ENCODE measurements around the gene USP10.

Gene USP10

DNA sequence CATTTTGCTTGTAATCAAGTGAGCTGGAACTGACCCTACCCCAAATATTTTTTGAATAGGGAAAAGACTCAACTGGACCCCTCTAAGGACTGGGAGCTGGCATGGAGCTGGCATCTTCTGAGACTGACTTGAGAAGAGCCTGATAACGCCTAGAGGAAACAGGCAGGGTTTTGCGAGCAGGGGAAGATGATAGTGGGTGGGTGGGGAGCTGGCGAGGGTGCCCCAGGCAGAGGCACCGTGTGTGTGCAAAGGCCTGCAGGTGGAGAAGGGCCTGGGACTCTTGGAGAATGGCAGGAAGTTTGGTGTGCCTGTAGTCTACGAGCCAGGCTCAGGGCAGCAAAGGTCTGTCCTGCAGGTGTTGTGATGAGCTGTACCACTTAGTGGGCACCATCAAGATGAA, 124.1 kb downstream of the USP10 start:
- Histone ChIP-seq H2AFZ (ENCODE audit: insufficient read depth, low read length, poor library complexity) (no peak overlapping the region), H3K9ac (ENCODE audit: low read length) (no peak overlapping the region), H3K4me1 (ENCODE audit: control insufficient read depth in 1 of 2, insufficient read depth in 2 of 2, low read length in 2 of 2) (peaks cover 43 to 51% of the 10 kb centered on the region in 2 experiments), H3K27me3 (ENCODE audit: insufficient read depth, low read length) (no peaks in the 10 kb centered on the region), H3K23ac (ENCODE audit: low read length) (no peak overlapping the region), H3K18ac (ENCODE audit: low read length) (no peak overlapping the region), H3K79me2 (ENCODE audit: control insufficient read depth, insufficient read depth, low read length, poor library complexity) (peaks cover 17% of the 10 kb centered on the region), H3K27ac (ENCODE audit: low read depth, low read length) (no peak overlapping the region), H2AK5ac (ENCODE audit: low read length) (no peak overlapping the region), H3K4me3 (ENCODE audit: low read depth, low read length) (no peak overlapping the region), H4K91ac (ENCODE audit: low read depth, low read length) (no peak overlapping the region), H3K4me2 (ENCODE audit: low read length) (no peak overlapping the region), H3K36me3 (ENCODE audit: control insufficient read depth in 1 of 2, insufficient read depth in 2 of 2, low read length in 2 of 2) (peaks cover 13 to 14% of the 10 kb centered on the region in 2 experiments), H4K8ac (ENCODE audit: low read depth, low read length) (no peak overlapping the region), H2BK12ac (ENCODE audit: low read length) (no peak overlapping the region), H3K14ac (ENCODE audit: low read length) (no peak overlapping the region), H2BK5ac (ENCODE audit: low read depth, low read length, poor library complexity) (no peak overlapping the region), H3K9me3 (ENCODE audit: insufficient read depth, low read depth, low read length) (no peaks in the 10 kb centered on the region), H3K4ac (ENCODE audit: low read depth, low read length) (no peak overlapping the region), H4K12ac (ENCODE audit: low read depth, low read length) (no peak overlapping the region), H2BK120ac (ENCODE audit: insufficient read depth, low read length, poor library complexity) (no peak overlapping the region), H3K79me1 (ENCODE audit: low read length) (peaks cover 40% of the 10 kb centered on the region)
- no CpG with 5 or more reads among the region's 5 CpGs for WGBS (ENCODE audit: extremely low coverage, insufficient coverage, insufficient read length)
- DNase-seq, result no peak

DNA sequence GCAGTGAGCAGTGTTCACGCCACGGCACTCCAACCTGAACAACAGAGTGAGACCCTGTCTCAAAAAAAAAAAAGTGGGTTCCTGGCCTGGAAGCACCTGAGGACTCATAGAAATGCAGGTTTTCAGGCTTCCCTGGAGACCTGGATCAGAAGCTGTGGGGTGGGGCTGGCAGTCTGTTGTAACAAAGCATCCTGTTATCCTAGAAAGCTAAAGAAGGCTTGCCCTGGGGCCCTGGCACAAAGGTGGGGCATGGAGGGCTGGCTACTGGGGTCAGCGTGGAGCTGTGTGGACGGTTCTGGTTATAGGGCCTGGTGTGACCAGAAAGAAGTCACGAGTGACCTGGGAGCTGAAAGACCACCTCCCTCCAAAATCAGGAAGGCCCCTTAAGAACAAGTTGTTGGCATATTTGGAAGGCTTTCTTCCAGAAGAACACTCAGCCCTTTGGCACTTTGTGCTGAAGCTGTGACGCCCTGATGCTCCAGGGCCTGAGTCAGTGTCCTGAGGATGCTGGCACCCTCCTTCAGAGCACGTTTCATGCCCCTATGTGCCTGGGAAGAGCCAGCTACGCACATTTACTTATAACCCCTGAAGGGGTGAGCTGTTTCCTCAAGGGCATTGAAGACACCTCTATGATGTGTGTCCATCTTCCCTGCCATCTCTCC, 126.2 kb downstream of the USP10 start:
- no CpG with 5 or more reads among the region's 8 CpGs for WGBS (ENCODE audit: extremely low coverage, insufficient coverage, insufficient read length)
- H4K8ac ChIP-seq (ENCODE audit: low read depth, low read length), result peak overlapping the region; percentile 63
- peak overlapping the region; percentile 72 for H3K14ac ChIP-seq (ENCODE audit: low read length)
- H4K12ac ChIP-seq (ENCODE audit: low read depth, low read length), result no peak overlapping the region
- peak; percentile 98 to 99 for DNase-seq
- peaks cover 15% of the 10 kb centered on the region for H3K79me2 ChIP-seq (ENCODE audit: control insufficient read depth, insufficient read depth, low read length, poor library complexity)
- peak overlapping the region; percentile 93 for H3K27ac ChIP-seq (ENCODE audit: low read depth, low read length)
- H2AK5ac ChIP-seq (ENCODE audit: low read length), result peak overlapping the region; percentile 31
- peak overlapping the region; percentile 81 for H2BK12ac ChIP-seq (ENCODE audit: low read length)
- no peak overlapping the region for H3K4me3 ChIP-seq (ENCODE audit: low read depth, low read length)
- H2AFZ ChIP-seq (ENCODE audit: insufficient read depth, low read length, poor library complexity), result no peak overlapping the region
- H3K18ac ChIP-seq (ENCODE audit: low read length), result peak overlapping the region; percentile 27
- H3K9me3 ChIP-seq (ENCODE audit: insufficient read depth, low read depth, low read length), result no peaks in the 10 kb centered on the region
- H4K91ac ChIP-seq (ENCODE audit: low read depth, low read length), result peak overlapping the region; percentile 67
- H3K9ac ChIP-seq (ENCODE audit: low read length), result no peak overlapping the region
- peaks cover 25 to 28% of the 10 kb centered on the region in 2 experiments for H3K36me3 ChIP-seq (ENCODE audit: control insufficient read depth in 1 of 2, insufficient read depth in 2 of 2, low read length in 2 of 2)
- peak overlapping the region; percentile 37 for H2BK120ac ChIP-seq (ENCODE audit: insufficient read depth, low read length, poor library complexity)
- peaks cover 39% of the 10 kb centered on the region for H3K79me1 ChIP-seq (ENCODE audit: low read length)
- H3K27me3 ChIP-seq (ENCODE audit: insufficient read depth, low read length), result no peaks in the 10 kb centered on the region
- peak overlapping the region; percentile 18 for H3K4me2 ChIP-seq (ENCODE audit: low read length)
- H2BK5ac ChIP-seq (ENCODE audit: low read depth, low read length, poor library complexity), result peak overlapping the region; percentile 54
- peaks cover 43 to 45% of the 10 kb centered on the region in 2 experiments for H3K4me1 ChIP-seq (ENCODE audit: control insufficient read depth in 1 of 2, insufficient read depth in 2 of 2, low read length in 2 of 2)
- H3K4ac ChIP-seq (ENCODE audit: low read depth, low read length), result peak overlapping the region; percentile 24
- H3K23ac ChIP-seq (ENCODE audit: low read length), result no peak overlapping the region

DNA sequence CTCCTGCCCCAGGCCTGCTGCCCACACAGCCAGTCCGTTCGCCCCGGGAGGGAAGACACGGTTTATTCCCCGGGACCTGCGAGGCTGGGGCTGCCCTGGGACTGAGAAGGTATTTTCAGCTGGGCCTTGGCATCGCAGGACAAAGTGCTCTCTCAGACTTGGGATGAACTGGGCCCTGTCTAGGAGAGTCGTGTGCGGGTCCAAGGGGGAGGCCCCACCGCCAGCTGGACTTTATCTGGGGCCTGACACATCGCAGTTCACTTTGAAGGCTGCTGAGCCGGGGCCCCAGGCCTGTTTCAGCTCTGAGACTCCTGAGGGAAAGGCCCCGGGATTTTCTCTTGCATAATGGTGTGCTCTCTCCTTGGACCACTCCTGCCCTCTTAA, 126.8 kb downstream of the USP10 start:
- Histone ChIP-seq H2BK120ac (ENCODE audit: insufficient read depth, low read length, poor library complexity) (peak overlapping the region; percentile 37), H2BK5ac (ENCODE audit: low read depth, low read length, poor library complexity) (peak overlapping the region; percentile 54), H3K79me1 (ENCODE audit: low read length) (peaks cover 39% of the 10 kb centered on the region), H3K4ac (ENCODE audit: low read depth, low read length) (peak overlapping the region; percentile 24), H3K9me3 (ENCODE audit: insufficient read depth, low read depth, low read length) (no peaks in the 10 kb centered on the region), H3K27ac (ENCODE audit: low read depth, low read length) (peak overlapping the region; percentile 93), H3K18ac (ENCODE audit: low read length) (peak overlapping the region; percentile 27), H3K36me3 (ENCODE audit: control insufficient read depth in 1 of 2, insufficient read depth in 2 of 2, low read length in 2 of 2) (peaks cover 28 to 31% of the 10 kb centered on the region in 2 experiments), H3K79me2 (ENCODE audit: control insufficient read depth, insufficient read depth, low read length, poor library complexity) (peaks cover 11% of the 10 kb centered on the region), H3K4me3 (ENCODE audit: low read depth, low read length) (no peak overlapping the region), H2AFZ (ENCODE audit: insufficient read depth, low read length, poor library complexity) (no peak overlapping the region), H3K4me2 (ENCODE audit: low read length) (peak overlapping the region; percentile 18), H3K14ac (ENCODE audit: low read length) (peak overlapping the region; percentile 72), H3K27me3 (ENCODE audit: insufficient read depth, low read length) (no peaks in the 10 kb centered on the region), H4K91ac (ENCODE audit: low read depth, low read length) (peak overlapping the region; percentile 67), H2BK12ac (ENCODE audit: low read length) (peak overlapping the region; percentile 50), H3K9ac (ENCODE audit: low read length) (no peak overlapping the region), H4K8ac (ENCODE audit: low read depth, low read length) (peak overlapping the region; percentile 63), H2AK5ac (ENCODE audit: low read length) (peak overlapping the region; percentile 31), H4K12ac (ENCODE audit: low read depth, low read length) (no peak overlapping the region), H3K23ac (ENCODE audit: low read length) (no peak overlapping the region), H3K4me1 (ENCODE audit: control insufficient read depth in 1 of 2, insufficient read depth in 2 of 2, low read length in 2 of 2) (peaks cover 38 to 43% of the 10 kb centered on the region in 2 experiments)
- no CpG with 5 or more reads among the region's 13 CpGs for WGBS (ENCODE audit: extremely low coverage, insufficient coverage, insufficient read length)
- peak; percentile 95 to 96 for DNase-seq

DNA sequence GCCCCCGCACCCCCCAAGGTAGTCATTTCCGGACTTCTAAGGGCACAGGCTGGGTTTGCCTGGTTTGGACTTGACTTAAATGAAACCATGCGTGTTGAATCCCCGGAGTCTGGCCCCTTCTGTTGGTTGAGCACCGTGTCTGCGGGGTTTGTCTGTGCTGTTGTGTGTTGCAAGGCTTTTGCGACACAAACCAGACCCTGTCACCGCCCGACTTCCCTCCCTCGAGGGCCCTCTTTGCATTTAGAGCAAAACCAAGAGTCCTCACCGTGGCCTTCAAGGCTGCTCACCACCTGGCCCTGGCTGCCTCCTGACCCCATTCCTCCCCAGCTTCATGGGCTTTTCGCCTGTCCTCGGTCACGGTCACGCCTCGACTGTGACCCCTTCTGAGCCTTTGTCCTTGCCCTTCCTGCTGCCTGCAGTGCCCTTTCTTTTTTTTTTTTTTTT, 127.4 kb downstream of the USP10 start:
- Histone ChIP-seq H3K18ac (ENCODE audit: low read length) (no peak overlapping the region), H3K4me3 (ENCODE audit: low read depth, low read length) (no peak overlapping the region), H3K4me1 (ENCODE audit: control insufficient read depth in 1 of 2, insufficient read depth in 2 of 2, low read length in 2 of 2) (peaks cover 35 to 38% of the 10 kb centered on the region in 2 experiments), H2BK12ac (ENCODE audit: low read length) (no peak overlapping the region), H3K4me2 (ENCODE audit: low read length) (peak overlapping the region; percentile 14), H3K36me3 (ENCODE audit: control insufficient read depth in 1 of 2, insufficient read depth in 2 of 2, low read length in 2 of 2) (peaks cover 30 to 32% of the 10 kb centered on the region in 2 experiments), H3K9me3 (ENCODE audit: insufficient read depth, low read depth, low read length) (no peaks in the 10 kb centered on the region), H3K27ac (ENCODE audit: low read depth, low read length) (peak overlapping the region; percentile 93), H2BK120ac (ENCODE audit: insufficient read depth, low read length, poor library complexity) (no peak overlapping the region), H3K4ac (ENCODE audit: low read depth, low read length) (no peak overlapping the region), H2AK5ac (ENCODE audit: low read length) (no peak overlapping the region), H2AFZ (ENCODE audit: insufficient read depth, low read length, poor library complexity) (no peak overlapping the region), H3K23ac (ENCODE audit: low read length) (no peak overlapping the region), H4K12ac (ENCODE audit: low read depth, low read length) (no peak overlapping the region), H3K79me1 (ENCODE audit: low read length) (peaks cover 35% of the 10 kb centered on the region), H4K8ac (ENCODE audit: low read depth, low read length) (no peak overlapping the region), H3K14ac (ENCODE audit: low read length) (no peak overlapping the region), H3K27me3 (ENCODE audit: insufficient read depth, low read length) (no peaks in the 10 kb centered on the region), H3K79me2 (ENCODE audit: control insufficient read depth, insufficient read depth, low read length, poor library complexity) (peaks cover 6% of the 10 kb centered on the region), H4K91ac (ENCODE audit: low read depth, low read length) (peak overlapping the region; percentile 33), H2BK5ac (ENCODE audit: low read depth, low read length, poor library complexity) (no peak overlapping the region), H3K9ac (ENCODE audit: low read length) (no peak overlapping the region)
- no CpG with 5 or more reads among the region's 16 CpGs for WGBS (ENCODE audit: extremely low coverage, insufficient coverage, insufficient read length)
- peak; percentile 66 to 78 for DNase-seq

Data from trophoblast cell (in vitro differentiated cells and primary cell).